GM18907 (cell line): ENCODE data around the gene PLA2G4F.

ENCODE experiments used
- ATAC-seq: cut with Tn5 transposase; IDR thresholded peaks from one replicate; pipeline ENCODE4 v1.9.1; 2021; ENCODE audit warnings: mild to moderate bottlenecking, moderate library complexity; ENCODE audit not compliant: unreplicated experiment

PLA2G4F gene

GRCh38 chr15:42148808-42149492 lies 7.5 kb downstream of the PLA2G4F start:
- ATAC-seq: no peak

- ATAC-seq: no peak
Observed at GRCh38 chr15:42147431-42147735, 9.1 kb downstream of the PLA2G4F start.

- no peak for ATAC-seq
Observed at GRCh38 chr15:42146551-42147430, 9.6 kb downstream of the PLA2G4F start.

GRCh38 chr15:42145546-42146455 lies 10.6 kb downstream of the PLA2G4F start:
- no peak for ATAC-seq

DNA sequence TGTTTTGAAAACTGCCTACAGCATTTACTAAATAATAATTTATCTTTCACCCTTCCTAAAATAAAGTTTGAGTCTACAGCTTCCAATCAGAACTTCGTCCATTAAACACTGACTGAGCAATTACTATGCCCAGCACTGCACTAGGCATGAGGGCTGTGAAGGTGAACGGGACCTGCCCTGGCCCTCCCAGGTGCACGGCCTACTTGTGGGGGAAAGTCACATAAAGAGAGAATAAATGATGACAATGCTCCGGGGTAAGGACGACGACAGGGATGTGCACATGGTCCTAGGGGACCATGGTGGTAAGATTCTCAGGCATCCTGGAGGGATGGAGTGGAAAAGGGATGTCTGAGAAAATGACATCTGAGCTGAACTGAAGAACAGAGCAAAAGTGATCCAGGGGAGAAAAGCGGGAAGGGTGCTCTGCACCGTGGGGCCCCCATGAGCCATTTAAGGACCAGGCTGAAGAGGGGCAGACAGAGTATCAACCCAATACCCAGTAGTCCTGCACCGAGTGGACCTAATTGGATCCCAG lies 11.5 kb downstream of the PLA2G4F start:
- no peak for ATAC-seq

GRCh38 chr15:42143866-42144625 lies 12.4 kb downstream of the PLA2G4F start:
- ATAC-seq: no peak

- ATAC-seq: no peak
Observed at GRCh38 chr15:42143356-42143755, 13.1 kb downstream of the PLA2G4F start.

DNA sequence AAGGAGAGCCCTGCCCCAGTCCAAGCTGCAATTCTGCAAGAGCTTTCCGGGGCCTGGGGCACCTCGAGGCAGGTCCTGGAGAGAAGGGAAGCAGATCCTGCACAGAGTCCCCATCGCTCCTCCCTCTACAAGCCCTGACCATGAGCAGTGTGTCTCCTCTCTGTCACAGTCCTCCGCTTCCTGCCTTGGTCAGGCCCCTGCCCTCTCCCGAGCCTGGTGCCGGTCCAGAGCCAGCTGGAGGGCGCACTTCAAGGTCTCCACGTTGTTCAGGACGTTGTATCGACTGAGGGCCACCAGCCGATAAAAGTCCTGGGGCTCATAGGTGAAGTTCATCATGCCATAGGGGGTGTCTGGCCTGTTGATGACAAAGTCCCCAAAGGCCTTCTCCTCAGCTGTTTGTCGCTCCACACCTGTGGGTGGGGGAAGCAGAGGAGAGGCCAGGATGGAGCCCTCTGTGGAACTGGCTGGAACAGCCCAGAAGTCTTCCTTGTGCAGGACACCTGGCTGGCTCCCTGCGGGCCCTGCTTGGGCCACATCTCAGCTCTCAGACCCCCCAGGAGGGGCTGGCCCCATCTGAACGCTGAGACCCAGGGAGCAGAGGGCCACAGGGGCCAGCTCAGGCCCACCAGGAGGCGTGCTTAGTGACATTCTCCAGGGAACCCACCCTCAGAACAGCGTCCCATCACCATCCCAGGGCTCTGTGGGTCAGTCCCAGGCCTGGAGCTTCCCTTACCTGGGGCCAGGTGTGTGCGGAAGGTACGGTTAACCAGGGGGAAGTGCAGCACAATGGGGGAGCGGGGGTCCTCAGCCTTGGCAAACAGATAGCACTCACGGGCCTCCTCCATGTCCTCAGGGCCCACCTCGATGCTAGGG lies 14.4 kb downstream of the PLA2G4F start:
- no peak for ATAC-seq

- no peak for ATAC-seq
Observed at GRCh38 chr15:42141246-42141645, 15.2 kb downstream of the PLA2G4F start.

- no peak for ATAC-seq
Observed at GRCh38 chr15:42140383-42141070, 15.9 kb downstream of the PLA2G4F start.

GRCh38 chr15:42139596-42139995 lies 16.8 kb downstream of the PLA2G4F start:
- ATAC-seq: no peak

- ATAC-seq: no peak
Observed at GRCh38 chr15:42138968-42139386, 17.5 kb downstream of the PLA2G4F start.

GRCh38 chr15:42138411-42138810 lies 18.0 kb downstream of the PLA2G4F start:
- no peak for ATAC-seq

- no peak for ATAC-seq
Observed at GRCh38 chr15:42137461-42138261, 18.8 kb downstream of the PLA2G4F start.

DNA sequence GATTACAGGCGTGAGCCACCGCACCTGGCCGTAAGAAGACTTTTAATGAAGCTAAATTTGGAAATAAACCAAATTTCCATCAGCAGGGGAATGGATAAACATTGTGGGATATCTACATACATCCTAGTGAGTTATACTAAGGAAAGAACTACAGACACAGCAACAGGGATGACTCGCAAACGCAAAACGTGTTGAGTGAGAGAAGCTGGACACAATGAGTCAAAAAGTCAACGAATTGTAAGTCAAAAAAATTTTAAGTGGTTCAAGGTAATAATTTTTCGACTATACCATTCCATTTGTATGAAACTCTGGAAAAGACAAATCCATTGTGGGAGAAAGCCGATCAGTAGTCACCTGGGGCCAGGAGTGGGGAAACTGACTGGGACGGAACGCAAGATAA lies 19.9 kb downstream of the PLA2G4F start:
- ATAC-seq: no peak

GRCh38 chr15:42135351-42135750 lies 21.1 kb downstream of the PLA2G4F start:
- ATAC-seq: no peak

- ATAC-seq: no peak
Observed at GRCh38 chr15:42134617-42135245, 21.7 kb downstream of the PLA2G4F start.
